COLO829 (cell line): Measurements from ENCODE around the gene ATG101.

Experiments used
- DNase-seq: peaks from one replicate; pipeline ENCODE4 v3.0.0; 2012; ENCODE audit warnings: low spot score

ATG101 gene, protein sequence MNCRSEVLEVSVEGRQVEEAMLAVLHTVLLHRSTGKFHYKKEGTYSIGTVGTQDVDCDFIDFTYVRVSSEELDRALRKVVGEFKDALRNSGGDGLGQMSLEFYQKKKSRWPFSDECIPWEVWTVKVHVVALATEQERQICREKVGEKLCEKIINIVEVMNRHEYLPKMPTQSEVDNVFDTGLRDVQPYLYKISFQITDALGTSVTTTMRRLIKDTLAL

DNA sequence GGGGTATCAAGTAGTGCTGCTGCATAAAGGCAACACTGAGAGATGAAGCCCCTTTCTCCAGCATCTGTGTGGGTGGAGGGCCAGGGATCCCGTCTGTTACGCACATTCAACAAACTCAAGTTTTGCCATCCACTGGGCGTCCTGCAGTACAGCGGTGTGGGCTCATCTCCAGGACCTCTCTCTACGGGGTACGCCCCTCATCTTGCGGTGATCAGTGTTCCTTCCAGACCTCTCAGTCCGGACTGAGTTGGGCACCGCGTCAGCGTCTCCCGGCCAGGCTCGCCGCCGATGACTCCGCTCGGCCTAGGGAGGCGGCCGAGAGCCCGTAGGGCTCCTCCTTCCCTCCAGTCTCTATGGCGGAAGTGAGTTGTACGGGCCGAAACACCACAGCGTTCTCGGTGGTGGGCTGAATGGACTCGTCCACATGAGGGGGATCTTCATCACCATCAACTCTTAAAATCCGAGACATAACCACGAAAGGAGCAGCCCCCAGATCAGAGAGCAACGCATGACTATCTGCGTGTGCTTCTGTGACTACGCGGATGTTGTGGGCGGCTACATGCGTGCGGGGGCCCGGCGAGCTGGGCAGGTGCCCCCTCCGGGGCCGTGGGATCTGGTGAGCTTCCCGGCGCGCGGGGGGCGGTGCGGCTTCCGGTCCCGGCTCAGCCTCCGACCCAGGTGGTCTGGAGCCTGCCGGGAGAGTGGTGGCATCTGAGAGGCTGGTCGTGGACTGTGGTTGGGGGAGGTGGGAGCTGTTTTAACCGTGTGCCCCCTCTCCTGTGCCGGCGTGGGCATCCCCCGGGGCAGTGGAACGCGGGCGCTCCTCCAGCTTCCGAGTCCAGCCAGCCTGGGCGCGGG, at the start of gene ATG101:
ATG101 (plus strand) TSS at position 652 of the 858 bp plus-strand sequence. CDS start 3,673 bp downstream, outside the sequence.
- DNase-seq: peak; percentile 92

DNA sequence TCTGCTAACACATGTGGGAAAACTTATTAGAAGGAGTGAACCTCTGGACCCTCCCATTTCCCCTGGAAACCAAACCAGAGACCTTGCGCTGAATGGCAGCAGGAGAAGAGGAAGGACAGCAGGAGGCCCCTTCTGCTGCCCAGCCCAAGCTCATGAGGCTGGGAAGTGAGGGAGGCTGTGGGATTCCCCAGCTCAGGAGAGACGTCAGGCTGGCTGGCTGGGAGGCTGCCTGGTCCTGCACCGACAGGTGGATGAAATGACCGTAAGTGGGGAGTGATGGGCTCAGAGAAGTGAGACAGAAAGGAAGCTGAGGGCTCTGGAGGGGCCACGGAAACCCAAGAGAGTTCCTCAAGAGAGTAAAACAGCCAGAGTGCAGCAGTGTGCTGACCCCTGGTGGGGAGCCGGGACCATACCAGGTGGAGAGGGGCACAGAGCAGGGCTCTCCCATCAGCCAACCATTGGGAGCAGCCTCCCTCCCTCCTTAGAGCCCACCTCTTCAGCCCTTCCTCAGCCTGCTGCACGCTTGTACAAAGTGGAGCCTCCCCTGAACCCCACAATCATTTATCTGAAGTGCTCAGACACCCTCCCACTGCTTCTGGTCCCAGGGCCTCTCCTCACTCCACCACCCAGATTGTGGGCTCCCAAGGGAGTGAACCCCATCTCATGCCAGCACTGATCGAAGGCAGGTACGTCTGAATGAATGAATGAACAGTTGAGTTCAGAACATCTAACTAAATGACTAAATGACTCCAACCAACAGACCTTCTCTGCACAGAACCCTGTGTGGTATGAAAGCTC, 49.0 kb upstream of the ATG101 start:
- no peak for DNase-seq

DNA sequence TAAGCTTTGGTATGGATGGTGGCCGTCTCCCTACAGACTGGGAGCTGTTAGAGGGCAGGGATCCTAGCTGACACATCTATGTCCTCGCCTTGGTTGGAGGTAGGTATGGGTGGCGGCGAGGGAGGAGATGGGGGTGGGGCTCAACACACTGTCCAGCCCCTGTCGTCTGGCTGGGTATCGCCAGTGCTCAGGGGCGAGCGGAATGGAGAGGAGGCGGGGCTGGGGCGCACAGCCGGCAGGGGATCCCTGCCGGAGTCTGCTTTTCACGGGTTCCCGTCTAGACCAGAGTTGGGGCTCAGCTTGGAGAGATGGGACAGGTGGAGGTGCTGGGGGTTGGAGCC, 47.0 kb upstream of the ATG101 start:
- DNase-seq: no peak

DNA sequence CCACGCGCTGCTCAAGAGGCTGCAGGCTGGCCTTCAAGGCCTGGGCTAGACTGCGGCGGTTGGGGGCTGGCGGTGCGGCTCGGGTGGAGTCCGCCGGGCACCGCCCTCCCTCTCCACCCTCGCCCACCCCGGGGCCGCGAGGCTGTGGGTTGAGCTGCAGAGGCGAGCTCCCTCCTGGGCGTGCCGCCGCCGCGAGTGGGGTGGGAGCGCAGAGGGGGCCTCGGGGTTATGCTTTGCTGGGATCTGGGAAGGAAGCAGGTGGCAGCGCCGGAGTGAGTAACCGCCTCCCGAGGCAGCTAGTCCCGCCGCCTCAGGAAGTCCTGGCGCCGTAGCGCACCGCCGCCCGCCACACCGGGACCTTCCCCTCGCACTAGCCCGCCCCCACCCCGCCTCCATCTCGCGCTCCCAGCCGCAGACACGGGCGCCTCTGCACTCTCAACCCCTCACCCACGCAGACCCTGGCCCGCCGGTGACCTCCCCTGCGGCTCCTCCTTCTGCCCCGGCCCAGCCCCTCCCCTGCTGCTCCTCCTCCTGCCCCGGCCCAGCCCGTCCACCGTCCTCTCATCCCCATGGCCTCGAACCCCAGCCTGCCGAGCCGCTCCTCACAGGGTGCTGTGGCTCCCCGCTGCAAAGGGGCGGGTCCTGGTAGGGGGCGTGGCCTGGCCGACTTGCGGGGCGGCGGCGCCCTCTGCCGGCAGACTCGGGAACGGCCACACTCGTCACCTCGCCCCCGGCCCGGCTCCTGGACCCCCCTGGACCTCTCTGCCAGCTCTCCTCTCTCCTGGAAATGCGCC, 46.4 kb upstream of the ATG101 start:
- DNase-seq: peak; percentile 83

DNA sequence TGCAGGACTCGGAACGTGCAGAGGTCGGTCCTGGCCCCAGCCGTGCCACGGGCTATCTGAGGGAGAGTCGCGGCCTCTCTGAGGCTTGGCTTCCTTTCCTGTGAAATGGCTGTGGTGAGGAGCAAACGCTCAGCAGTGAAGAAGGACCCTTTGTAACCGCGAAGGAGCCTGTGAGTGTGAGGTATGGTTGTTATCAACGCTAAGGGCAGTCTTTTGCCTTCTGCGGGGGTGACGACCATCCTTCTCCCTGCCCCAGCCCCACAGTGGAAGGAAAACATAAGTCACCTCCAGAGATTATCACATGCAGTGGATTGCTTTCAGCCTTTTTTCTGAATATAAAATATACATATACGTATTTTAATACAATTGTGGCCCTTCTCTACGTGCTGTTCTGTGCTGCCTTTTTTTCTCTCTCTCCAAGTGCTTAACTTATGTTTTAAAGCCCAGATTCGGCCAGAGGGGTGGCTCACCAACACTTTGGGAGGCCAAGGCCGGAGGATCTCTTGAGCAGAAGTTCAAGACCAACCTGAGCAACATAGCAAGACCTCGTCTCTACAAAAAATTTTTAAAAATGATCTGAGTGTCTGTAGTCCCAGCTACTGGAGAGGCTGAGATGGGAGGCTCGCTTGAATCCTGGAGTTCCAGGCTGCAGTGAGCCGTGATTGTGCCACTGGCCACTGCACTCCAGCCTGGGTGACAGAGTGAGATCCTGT, 45.6 kb upstream of the ATG101 start:
- DNase-seq: peak; percentile 50

DNA sequence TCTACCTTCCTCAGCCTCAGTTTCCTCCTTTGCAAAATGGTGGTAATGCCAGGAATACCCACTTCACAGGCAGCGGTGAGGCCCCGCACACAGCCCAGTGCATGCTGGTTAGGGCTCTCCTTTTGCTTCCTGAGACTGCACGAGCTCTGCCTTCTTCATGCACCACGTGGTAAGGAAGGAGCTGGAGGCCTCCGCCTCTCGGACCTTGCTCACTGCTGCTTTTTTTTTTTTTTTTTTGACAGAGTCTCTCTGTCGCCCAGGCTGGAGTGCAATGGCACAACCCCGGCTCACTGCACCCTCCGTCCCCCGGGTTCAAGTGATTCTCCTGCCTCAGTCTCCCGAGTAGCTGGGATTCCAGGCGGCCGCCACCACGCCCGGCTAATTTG, 44.9 kb upstream of the ATG101 start:
- DNase-seq: peak; percentile 85

DNA sequence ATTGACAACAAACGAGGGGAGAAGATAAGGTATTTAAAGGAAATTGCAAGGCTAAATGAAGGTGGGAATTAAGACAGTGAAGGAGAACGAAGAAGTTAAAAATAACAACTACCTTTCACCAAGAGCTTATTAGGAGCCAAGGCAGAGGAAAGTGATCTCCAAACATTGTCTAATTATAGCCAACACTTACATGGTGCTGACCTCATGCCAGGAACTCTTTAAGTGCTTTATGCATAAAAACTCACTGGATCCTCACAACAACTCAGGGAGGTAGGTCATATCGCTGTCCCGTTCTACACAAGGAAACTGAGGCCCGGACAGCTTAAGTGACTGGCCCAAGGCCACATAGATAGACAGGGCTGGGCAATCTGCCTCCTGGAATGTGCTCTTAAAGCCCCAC, 43.5 kb upstream of the ATG101 start:
- DNase-seq: no peak

DNA sequence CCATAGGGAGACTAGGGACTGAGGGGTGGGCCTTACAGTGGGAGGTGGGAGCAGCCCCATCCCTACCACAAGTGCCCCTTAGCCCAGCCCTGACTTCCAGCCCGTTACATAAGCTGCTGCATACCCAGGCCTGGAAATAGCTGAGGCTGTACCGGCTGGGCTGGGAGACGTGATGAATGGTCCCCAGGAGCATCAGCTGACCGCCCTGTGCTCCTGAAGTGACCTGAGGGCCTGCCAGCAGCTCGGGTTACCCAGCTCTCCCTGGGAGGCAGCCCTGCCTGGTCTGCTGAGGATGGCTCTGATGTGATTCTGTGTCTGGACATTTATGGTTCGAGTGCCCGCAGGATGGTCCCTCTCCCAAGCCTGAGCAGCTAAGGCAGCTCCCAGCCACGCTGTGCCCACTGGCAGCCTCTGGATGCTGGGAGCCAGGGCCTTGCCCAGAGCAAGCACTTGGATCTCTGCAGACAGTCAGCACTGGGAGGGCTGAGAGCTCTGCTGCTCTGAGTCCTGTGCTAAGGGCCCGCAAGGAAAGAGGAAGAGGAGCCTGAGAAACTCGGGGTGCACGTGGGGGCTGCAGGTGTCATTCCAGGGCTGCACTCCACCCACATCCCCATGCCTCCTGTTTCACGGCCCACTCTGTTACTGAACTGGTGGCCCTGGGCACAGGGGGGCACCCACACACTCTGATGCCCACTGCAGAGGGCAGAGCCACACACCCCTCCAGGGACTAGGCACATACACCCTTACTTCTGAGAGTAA, 42.5 kb upstream of the ATG101 start:
- DNase-seq: no peak

DNA sequence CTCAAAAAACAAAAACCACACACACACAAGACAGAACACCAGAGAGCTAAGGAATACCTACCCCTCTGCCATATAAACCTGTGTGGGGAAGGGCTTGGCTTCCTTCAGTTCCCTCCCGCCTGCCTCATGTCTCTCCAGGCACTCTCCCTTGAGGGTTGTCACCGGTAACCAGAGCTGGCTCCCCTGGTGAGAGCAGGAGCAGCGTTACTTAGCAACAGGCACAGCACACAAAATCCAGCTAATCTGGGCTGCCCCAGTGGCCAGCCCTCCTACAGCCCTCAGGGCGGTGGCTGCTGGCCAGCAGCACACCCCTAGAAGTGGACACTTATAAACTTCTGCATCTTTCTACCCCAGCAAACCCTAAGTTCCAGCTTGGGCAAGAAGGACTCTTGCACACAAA, 40.1 kb upstream of the ATG101 start:
- no peak for DNase-seq

DNA sequence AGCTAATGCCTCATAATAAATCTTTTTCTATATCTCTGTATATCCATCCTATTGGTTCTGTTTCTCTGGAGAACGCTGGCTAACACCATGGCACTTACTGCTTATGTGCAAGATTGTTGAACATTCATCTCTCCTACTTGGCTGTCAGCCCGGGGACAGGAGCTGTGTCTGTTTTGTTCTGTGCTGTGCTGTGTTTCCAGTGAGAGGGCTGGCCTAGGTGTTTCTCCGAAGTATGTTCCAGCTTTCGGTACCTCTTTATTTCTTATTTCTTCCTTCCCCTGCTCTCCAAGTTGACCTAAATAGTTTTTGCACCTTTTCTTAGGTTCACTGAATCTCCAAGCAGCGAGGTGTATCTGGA, 37.4 kb upstream of the ATG101 start:
- DNase-seq: no peak

DNA sequence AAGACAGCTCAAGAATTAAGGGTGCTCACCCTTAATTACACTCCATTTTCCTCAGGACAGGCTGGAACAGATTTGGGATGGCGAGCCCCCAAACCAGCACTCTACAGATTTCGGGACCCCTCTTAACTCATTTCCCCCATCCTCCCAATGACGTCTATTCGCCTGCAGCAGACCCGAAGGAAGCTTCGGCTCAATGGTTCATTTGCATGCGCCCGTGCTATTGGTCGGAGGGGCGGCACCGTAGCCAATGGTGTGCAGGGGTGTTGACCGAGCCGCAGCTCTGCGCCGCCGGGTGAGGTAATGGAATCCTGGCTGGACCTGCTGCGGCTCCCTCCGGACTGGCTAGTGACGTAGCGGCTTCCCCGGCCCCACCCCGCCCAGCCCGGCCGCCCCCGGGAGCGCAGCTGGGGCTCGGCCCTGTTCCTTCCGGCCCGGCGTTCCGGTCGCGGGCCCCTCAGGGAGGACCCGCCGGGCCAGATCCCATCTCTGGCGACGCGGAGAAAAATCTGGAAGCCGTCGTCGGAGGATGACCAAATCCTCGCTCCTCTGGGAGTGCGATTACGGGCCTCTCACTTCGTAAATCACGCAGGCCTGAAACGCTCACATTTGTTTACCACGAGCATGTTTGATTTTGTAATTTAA, 36.9 kb upstream of the ATG101 start:
- DNase-seq: peak; percentile 91

DNA sequence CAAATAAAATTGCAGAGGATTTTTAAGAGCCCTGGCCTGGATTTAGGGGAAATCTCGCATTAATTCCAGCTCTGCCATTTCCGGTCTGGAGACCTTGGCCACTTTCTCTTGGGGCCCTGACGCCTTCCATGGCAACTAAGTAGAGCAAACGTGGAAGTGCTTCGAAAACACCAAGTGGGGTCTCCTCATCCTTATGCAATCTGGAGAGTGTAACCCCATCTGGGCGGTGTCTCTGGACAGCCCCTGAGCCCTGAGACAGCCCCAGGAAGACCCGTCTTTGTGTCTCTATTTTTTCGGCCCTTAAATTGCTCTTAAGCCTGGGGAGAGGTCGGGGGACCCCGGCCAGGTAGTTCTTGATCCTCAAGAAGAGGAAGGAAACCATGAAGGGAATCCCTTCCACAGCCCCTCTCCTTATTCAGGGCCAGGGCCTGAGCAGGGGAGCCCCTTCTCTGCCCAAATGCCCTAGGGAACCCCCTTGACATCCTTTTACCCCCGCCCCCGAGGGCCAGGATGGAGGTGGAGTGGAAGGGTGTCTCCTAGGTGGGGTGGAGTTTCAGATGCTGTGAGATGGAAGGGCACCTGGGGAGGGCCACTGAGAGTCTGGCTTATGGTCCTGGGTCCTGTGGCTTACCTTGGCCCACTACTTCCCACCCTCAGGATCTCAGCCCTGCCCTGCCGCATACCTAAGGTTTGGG, 36.2 kb upstream of the ATG101 start:
- DNase-seq: no peak

DNA sequence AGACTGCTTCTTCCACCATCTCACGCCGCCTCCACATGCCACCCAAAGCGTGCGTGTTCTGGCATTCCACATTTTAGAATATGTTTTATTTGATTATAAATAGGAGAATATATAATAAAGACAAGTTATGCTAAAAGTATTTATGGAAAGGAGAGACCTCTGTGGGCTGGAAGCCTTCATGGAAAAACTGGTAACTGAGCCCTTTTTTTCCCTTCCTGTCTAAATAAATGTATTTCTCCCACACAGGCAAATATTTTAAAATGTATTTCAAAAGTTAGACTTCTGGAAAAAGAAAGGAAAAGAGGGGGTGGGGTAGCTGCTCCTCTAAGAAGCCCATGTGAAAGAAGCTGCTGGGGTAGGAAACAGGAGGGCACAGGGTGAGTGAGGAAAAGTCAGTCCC, 34.6 kb upstream of the ATG101 start:
- DNase-seq: no peak

DNA sequence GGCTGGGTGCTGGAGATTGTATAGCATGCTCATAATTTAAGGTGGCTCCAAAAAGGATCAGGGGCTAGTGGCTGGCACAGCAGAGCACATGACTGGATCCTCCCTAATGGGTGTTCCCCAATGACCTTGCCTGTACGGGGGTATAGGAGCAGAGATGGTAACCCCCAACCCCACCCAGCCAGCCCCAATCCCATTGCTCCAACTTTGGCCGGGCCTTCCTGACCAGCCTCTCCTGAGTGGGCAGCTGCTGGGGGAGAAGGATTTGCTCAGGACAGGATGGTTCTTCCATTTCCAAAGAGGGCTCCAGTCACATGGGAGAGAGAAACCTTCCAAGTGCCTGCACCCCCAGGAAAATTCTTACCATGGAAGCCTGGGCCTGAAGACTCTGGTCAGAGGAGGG, 33.9 kb upstream of the ATG101 start:
- DNase-seq: no peak

DNA sequence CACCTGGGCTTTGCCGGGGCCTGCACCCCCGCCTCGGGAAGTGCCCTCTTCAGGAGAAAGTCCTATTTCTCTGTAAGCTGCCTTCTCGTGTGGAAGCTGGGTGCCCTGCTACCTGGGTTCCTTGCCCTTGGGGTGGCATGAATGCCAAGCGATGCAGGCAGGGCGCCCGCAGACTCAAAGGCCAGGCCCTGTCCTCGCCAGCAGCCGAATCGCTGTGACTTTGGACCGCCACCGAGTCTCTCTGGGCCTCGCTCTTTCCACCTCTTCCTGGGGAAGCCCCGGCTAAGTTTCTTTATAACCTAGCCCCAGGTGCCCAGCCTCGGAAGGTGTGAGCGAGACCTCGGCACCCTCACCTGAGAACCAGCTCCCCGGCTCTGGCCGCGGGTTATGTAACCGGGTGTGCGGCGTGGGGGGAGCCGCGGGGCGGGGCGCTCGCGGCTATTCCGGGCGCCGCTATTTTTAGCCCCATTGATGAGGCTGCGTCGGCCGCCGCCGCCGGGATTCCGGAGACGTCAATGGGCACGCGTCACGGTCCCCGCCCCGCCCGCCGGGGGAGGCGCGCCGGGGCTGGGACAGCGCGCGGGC, 33.1 kb upstream of the ATG101 start:
- DNase-seq: peak; percentile 66

DNA sequence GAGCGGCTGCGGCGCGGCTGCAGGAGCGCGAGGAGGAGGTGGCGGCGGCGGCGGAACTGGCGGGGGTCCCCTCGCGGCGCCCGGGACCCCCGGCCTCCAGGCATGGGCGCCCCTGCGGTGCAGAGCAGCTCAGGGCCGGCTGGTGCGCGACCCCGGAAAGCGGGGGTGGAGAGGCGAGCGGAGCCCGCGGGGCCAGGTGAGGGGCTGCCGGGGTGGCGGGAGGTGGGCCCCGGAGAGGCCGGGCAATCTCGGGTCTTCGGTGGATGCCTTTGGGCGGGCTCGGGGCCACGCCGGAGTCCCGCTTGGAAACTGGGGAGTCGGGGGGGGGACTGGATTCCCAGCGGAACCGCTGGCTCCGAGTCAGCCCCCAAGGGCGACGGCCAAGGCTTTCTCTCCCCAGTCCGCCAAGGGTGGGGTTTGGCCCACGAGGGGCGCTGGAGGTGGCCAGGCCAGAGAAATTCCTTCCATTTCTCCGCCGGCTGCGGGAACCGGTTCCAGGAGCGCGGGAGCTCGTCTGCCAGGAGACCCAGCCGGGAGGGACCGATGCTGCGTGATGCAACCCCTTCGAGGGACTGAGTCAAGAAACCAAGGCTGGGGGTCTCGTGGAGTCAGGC, 32.4 kb upstream of the ATG101 start:
- no peak for DNase-seq

DNA sequence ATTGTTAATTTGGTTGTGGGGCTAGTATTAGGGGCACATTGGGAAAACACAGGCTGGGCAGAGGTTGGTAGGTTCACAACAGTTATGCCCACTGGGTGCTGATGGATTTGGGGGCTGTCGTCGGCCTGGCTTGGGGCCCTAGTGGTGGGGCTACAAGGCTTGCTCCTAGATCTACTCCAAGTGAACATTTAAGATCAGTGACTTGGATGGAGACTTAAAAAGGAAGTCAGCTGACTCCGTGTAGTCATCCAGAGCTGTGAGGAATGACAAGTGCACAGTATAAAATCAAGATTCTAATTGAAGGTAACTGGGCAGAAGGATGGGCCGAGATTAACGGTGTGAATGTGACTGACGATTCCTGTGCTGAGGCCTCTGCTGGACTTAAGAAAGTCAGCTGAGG, 31.3 kb upstream of the ATG101 start:
- no peak for DNase-seq

DNA sequence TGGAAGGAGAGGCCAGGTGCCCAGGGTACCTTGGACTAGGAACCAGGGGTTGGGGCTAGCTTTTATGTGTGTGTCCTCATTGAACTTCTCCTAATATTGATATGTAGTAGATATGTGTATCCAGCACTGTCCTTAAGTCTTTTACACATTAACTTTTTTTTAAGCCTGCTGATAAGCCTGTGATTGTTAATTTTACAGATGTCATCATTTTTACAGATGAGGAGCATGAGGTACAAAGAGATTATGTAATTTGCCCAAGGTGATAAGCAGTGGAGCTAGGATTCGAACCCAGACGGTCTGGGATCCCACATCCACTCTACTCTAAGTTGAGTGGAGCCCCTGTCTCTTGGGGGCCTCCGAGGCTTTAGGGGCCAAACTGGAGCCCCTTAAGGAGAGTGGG, 28.7 kb upstream of the ATG101 start:
- no peak for DNase-seq

DNA sequence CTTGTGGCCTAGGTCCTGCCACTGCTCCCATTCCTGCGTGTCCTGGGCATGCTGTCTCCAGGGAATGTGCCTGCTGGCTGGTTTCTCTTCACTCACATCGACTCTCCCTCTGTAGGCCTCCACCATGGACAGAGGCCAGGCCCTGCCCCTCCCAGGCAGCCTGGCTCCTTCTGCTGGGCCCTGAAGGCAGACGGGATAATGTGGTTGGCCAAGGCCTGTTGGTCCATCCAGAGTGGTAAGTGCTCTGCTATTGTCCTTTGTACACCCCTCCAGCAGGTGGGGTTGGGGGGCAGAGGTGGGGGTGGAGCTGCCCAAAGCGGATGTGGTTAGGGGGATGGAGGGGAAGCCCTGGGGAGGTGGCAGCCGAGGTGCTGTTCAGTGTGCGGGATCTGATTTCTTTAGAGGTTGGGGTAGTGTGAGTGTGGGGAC, 28.1 kb upstream of the ATG101 start:
- DNase-seq: no peak
